Colonic mucosa (tissue), 4 donors: Measurements from ENCODE around the gene TRPM2. TPM values are rescaled to one million over a fixed set of nuclear protein-coding genes. Genes with fewer than 3 reads are reported as not detected.
"Not testable (repeated sequence)": the region's sequence is repeated elsewhere in the genome, so short reads cannot be mapped to it uniquely, and the experiment has no call there.

Experiments used
- DNase-seq: peaks from one replicate; pipeline ENCODE4 v3.0.0-alpha.2; 2020
- H3K27ac ChIP-seq: fragments of 200-600 bp; one replicate; pipeline ENCODE4 v1.8.0; 2021
- H3K27me3 ChIP-seq: fragments of 200-600 bp; one replicate; pipeline ENCODE4 v1.8.0; 2021
- H3K36me3 ChIP-seq: fragments of 200-600 bp; one replicate; pipeline ENCODE4 v1.8.0; 2021
- H3K4me1 ChIP-seq: fragments of 200-600 bp; one replicate; pipeline ENCODE4 v1.8.0; 2021; ENCODE audit warnings: mild to moderate bottlenecking
- H3K4me3 ChIP-seq: fragments of 200-600 bp; one replicate; pipeline ENCODE4 v1.8.0; 2021
- H3K9ac ChIP-seq, 2 donors: one replicate each; pipeline ENCODE4 v1.7.0; 2013; ENCODE audit warnings: control low read depth in 2 of 2, low read depth in 2 of 2, low read length in 2 of 2
- H3K9me3 ChIP-seq: fragments of 200-600 bp; one replicate; pipeline ENCODE4 v1.8.0; 2021
- intact Hi-C: fragments of 100-400 bp; cut with DNase I; formaldehyde crosslinking; loops from one replicate; pipeline ENCODE4 v1.14.1; 2022
- total RNA-seq, 2 donors: library from RNA; stranded (reverse); fragmentation: NEBNext Ultra II Directional in 1 of 2; extraction: Animal tissue kit (Norgen Biotek cat#: 25700) in 1 of 2; gene quantifications; one replicate each; pipeline ENCODE4 v1.2.1, GENCODE V29; 2021
- TF ChIP-seq, protein P1 (sequence below): fragments of 200-600 bp; IDR thresholded peaks from one replicate; pipeline ENCODE4 v1.8.0; 2022; ENCODE audit warnings: antibody characterized with exemption, mild to moderate bottlenecking
- donor health status: healthy.
- donor health status: DM: no; HTN: no; CAD: no.
- donor health status: DM: no; HTN: no; CAD: no.

The TRPM2 gene
- total RNA-seq, 2 donors from 2014 or later, result 2.6 to 4.2 TPM

DNA sequence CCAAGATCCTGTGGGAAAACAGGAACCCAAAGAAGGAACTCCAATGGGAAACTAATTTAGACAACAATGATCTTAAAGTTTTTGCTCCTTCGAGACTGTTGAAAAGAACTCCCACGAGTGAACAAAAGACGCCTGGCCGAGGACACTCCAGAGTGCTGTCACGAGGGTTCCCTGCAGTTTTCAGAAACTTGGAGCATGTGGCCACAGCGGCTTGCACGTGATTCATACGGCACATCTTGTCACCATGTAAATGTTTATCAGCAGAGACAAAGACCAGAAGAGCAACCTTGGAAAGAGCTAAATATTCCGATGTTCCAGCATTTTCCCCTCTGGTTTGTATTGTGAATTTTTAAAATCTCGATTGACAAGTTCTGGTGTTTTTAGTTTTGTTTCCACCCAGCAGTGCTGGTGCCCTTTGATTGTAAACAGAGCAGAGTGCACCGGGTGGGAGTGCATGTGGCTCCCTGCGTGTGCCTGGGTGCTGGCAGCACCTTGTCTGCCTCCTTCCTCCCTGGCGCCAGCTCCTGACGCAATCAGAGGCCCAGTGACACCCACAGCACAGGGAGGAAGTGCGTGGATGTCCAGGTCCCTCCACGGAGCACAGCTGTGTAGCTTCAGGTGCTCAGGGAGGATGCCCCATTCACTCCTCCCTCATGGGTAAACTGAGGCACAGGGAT is 124.8 kb downstream of the TRPM2 start:
- Histone ChIP-seq H3K4me1 (no peaks in the 10 kb centered on the region), H3K36me3 (no peaks in the 10 kb centered on the region), H3K27me3 (no peaks in the 10 kb centered on the region), H3K9me3 (no peaks in the 10 kb centered on the region), H3K4me3 (no peak overlapping the region), H3K27ac (no peak overlapping the region), H3K9ac (no peak overlapping the region)
- DNase-seq, result no peak
- intact Hi-C loops, result no loop called here
- TF ChIP-seq, protein P1, sequence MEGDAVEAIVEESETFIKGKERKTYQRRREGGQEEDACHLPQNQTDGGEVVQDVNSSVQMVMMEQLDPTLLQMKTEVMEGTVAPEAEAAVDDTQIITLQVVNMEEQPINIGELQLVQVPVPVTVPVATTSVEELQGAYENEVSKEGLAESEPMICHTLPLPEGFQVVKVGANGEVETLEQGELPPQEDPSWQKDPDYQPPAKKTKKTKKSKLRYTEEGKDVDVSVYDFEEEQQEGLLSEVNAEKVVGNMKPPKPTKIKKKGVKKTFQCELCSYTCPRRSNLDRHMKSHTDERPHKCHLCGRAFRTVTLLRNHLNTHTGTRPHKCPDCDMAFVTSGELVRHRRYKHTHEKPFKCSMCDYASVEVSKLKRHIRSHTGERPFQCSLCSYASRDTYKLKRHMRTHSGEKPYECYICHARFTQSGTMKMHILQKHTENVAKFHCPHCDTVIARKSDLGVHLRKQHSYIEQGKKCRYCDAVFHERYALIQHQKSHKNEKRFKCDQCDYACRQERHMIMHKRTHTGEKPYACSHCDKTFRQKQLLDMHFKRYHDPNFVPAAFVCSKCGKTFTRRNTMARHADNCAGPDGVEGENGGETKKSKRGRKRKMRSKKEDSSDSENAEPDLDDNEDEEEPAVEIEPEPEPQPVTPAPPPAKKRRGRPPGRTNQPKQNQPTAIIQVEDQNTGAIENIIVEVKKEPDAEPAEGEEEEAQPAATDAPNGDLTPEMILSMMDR, result no peak

DNA sequence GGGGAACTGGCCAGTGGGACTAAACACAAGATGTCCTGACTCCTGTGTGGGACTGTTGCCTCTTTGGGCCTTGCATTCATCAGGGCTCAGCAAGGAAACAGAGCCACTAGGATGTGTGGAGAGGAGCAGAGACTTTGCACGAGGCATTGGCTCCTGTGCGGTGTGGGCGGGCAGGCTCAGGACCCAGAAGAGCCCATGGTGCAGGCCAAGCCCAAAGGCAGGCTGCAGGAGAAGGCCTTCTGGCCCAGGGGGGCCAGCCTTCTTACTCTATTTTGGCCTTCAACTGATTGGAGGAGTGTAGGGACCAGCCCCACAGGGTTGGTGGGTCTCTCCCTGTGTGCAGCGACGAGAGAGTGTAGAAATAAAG is 125.4 kb downstream of the TRPM2 start:
- Histone ChIP-seq H3K36me3 (no peaks in the 10 kb centered on the region), H3K27ac (no peak overlapping the region), H3K9me3 (no peaks in the 10 kb centered on the region), H3K4me1 (no peaks in the 10 kb centered on the region), H3K9ac (no peak overlapping the region), H3K27me3 (no peaks in the 10 kb centered on the region), H3K4me3 (no peak overlapping the region)
- DNase-seq, result no peak
- TF ChIP-seq, protein P1, result no peak
- intact Hi-C loops, result no loop called here

DNA sequence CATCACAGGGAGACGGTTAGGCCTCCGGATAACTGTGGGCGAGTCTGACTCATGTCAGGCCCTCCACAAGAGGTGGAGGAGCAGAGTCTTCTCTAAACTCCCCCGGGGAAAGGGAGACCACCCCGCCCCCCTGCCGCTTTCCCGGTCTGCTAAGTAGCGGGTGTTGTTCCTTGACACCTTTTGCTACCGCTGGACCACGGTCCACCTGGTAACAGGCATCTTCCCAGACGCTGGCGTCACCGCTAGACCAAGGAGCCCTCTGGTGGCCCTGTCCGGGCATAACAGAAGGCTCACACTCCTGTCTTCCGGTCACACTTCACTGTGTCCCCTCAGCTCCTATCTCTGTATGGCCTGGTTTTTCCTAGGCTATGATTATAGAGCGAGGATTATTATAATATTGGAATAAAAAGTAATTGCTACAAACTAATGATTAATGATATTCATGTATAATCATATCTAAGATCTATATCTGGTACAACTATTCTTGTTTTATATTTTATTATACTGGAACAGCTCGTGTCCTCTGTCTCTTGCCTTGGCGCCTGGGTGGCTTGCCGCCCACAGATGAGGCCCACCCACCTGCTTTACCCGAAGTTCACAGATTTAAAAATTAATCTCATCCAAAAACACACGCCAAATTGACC is 126.3 kb downstream of the TRPM2 start:
- intact Hi-C loops, result loop anchor here (5.0 kb wide), 1 partner anchor 52 kb away; no protein-coding TSS in a partner anchor
- H3K4me1 ChIP-seq, H3K27me3 ChIP-seq, H3K27ac ChIP-seq, H3K9ac ChIP-seq, H3K36me3 ChIP-seq, H3K9me3 ChIP-seq, H3K4me3 ChIP-seq: not testable (repeated sequence)
- peak; percentile 53 for DNase-seq
- TF ChIP-seq, protein P1, result peak; percentile 53

DNA sequence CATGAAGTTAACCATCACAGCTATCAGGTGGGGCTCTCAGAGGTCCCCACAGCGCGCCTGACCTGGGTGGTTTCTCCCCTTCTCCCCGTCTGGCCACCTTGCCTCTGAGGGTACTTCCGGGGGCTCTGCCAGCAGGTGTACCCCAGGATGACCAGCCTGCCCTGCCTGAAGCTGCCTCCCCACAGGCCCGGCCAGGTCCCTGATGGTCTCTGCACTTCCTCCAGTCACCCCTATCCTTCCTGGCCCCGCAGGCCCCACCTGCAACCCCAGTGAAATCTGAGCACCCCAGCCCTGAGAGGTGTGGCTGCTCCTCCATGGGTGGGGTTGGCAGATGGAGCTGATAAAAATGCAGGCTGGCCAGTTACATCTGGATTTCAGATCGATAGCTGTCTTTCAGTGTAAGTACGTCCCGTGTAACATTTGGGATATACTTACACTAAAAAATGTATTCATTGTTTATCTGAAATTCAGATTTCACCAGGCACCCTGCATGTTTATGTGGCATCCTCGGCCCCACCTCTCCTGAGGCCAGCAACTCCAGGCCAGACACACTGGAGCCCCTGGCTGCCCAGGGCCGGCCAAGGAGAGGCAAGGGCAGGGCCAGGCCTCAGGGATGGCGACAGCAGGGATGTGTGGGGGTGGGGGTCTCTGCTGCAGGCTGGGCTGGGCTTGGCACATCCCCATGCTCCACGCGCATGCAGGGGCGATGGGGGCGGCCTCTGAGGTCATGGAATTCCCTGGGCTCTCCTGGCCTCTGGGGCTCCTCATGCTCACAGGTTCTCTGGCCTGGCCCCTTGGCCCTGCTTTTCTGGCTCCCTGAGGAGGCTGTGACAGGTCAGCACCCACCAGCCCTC is 127.0 kb downstream of the TRPM2 start:
- H3K27me3 ChIP-seq, result no peaks in the 10 kb centered on the region
- DNase-seq, result no peak
- intact Hi-C loops, result loop anchor here (5.0 kb wide), 1 partner anchor 53 kb away; no protein-coding TSS in a partner anchor
- H3K9me3 ChIP-seq, result no peaks in the 10 kb centered on the region
- no peak overlapping the region for H3K9ac ChIP-seq
- H3K4me3 ChIP-seq, result no peak overlapping the region
- TF ChIP-seq, protein P1, result no peak
- H3K36me3 ChIP-seq, result no peaks in the 10 kb centered on the region
- H3K4me1 ChIP-seq, result no peaks in the 10 kb centered on the region
- no peak overlapping the region for H3K27ac ChIP-seq

DNA sequence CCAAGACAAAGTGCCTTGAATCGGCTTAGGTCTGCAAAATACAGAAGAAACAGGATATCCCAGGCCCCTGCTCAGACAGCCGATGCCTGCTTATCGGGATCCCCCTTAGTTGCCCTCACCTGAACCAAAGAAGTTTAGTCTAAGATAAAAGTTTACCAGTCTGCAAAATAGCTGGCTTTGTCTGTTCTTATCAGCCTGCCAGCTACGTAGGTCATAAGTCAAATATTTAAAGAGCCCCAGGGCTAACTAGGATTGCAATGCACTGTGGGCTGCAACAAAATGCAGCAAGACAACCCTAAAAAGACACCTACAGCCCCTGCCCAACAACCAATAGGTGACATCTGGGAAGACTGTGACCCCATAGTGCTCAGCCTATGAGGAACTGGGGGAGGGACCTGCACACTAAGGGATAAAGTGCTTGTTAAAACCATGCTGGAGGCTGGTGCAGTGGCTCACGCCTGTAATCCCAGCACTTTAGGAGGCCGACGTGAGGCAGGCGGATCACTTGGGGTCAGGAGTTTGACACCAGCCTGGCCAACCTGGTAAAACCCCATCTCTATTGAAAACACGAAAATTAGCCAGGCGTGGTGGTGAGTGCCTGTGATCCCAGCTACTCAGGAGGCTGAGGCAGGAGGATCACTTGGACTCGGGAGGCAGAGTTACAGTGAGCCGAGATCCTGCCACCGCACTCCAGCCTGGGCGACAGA is 129.3 kb downstream of the TRPM2 start:
- TF ChIP-seq, protein P1, result no peak
- no peak overlapping the region for H3K4me3 ChIP-seq
- H3K9me3 ChIP-seq, result no peaks in the 10 kb centered on the region
- no peak overlapping the region for H3K27ac ChIP-seq
- H3K9ac ChIP-seq, result no peak overlapping the region
- H3K27me3 ChIP-seq, result no peaks in the 10 kb centered on the region
- no peaks in the 10 kb centered on the region for H3K4me1 ChIP-seq
- no peaks in the 10 kb centered on the region for H3K36me3 ChIP-seq
- intact Hi-C loops, result loop anchor here (5.0 kb wide), 1 partner anchor 55 kb away; no protein-coding TSS in a partner anchor
- DNase-seq, result no peak
